ENCODE data around the gene STXBP1. TPM values are rescaled to one million over a fixed set of nuclear protein-coding genes. Genes with fewer than 3 reads are reported as not detected.
"Not testable (repeated sequence)": the region's sequence is repeated elsewhere in the genome, so short reads cannot be mapped to it uniquely, and the experiment has no call there.

STXBP1 gene
- total and polyA plus RNA-seq, 2 experiments from 2014 or later, result 48.6 to 50.4 TPM

DNA sequence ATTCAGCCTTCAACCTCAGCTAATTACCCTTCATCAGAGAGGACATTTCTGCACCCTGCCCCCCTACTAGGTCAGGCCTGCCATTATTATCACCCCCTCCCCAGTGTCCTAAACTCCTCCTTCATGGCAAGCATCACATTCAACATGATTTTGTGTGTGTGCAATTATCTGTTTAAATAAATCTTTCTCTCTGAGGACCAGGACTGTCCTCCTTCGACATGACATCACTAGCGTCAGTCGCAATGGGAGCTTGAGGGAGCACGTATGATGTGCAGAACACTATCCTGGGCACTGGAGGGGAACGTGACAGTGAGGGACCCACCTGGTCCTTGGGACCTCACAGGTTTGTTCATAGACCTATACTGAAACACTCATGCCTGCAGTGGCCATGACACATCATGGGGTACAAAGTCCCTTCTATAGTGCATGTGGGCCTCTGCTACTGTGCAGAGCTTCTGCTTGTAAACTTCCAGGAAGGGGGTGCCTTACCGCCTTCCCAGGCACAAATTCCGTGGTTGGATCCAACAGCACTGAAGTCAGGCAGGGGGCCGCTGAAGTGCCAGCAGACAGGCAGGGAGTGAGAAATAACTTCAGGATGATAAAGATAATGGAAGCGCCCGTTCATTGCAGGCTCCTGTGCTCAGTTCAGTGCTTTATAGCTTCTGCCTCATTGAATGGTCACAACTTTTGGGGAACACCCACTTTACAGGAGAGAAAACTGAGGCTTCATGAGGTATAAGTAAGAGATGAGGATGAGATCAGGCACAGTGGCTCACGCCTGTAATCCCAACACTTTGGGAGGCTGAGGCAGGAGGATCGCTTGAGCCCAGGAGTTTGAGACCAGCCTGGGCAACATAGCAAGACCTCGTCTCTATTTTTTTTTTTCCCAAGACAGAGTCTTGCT is 36.0 kb upstream of the STXBP1 start (continued):
- TF ChIP-seq CREB1 (CRISPR knock-in tag; IDR thresholded peaks at IDR 0.05; ENCODE audit: low read depth) (no peak), STAT1 (IDR thresholded peaks at IDR 0.05; ENCODE audit: unreplicated experiment) (no peak), EZH2 (IDR thresholded peaks at IDR 0.05; ENCODE audit: low read depth, unreplicated experiment) (no peak)

DNA sequence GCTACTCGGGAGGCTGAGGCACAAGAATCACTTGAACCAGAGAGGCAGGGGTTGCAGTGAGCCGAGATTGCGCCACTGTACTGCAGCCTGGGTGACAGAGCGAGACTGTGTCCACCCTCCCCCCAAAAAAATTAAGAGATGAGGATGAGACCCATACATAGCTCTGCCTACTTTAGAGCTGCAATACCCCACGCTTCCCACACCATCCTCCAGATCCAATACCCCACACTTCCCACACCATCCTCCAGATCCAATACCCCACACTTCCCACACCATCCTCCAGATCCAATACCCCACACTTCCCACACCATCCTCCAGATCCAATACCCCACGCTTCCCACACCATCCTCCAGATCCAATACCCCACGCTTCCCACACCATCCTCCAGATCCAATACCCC is 34.9 kb upstream of the STXBP1 start:
- not testable (repeated sequence) for H3K79me2 ChIP-seq (replicated peaks; ENCODE audit: insufficient read depth); H2AFZ ChIP-seq; H3F3A ChIP-seq (replicated peaks; ENCODE audit: low read depth); H3K4me3 Mint-ChIP-seq; H3K27me3 Mint-ChIP-seq (ENCODE audit: insufficient read depth, low read depth, poor library complexity); H3K36me3 ChIP-seq (ENCODE audit: insufficient read depth); H3K9me3 Mint-ChIP-seq; H3K9me2 ChIP-seq (ENCODE audit: insufficient read depth); H3K27ac Mint-ChIP-seq; H3K27me3 ChIP-seq (ENCODE audit: insufficient read depth); ATAC-seq; H4K20me1 ChIP-seq (replicated peaks; ENCODE audit: insufficient read depth); H3K36me3 Mint-ChIP-seq (ENCODE audit: low read depth); H3K27ac ChIP-seq (ENCODE audit: low read depth); DNase-seq (ENCODE audit: low spot score); H3K4me2 ChIP-seq; H3K4me3 ChIP-seq
- H3K4me1 Mint-ChIP-seq, result peaks cover 19% of the 10 kb centered on the region
- H3K4me1 ChIP-seq (ENCODE audit: insufficient read depth), result peaks cover 12% of the 10 kb centered on the region

GRCh38 chr9:127578627-127578951 is 33.5 kb upstream of the STXBP1 start:
- H3K4me1 Mint-ChIP-seq, result peaks cover 19% of the 10 kb centered on the region
- peaks cover 2% of the 10 kb centered on the region for H3K27me3 Mint-ChIP-seq (ENCODE audit: insufficient read depth, low read depth, poor library complexity)
- H3K4me3 ChIP-seq, result no peak overlapping the region
- H3K9me3 Mint-ChIP-seq, result no peaks in the 10 kb centered on the region
- no peaks in the 10 kb centered on the region for H3K36me3 Mint-ChIP-seq (ENCODE audit: low read depth)
- H3K79me2 ChIP-seq (replicated peaks; ENCODE audit: insufficient read depth), result no peaks in the 10 kb centered on the region
- H3K27ac ChIP-seq (ENCODE audit: low read depth), result peak overlapping the region; percentile 69; the same call in 1 of the 2 replicates
- H3K27me3 ChIP-seq (ENCODE audit: insufficient read depth), result no peaks in the 10 kb centered on the region
- no peak overlapping the region for H3K27ac Mint-ChIP-seq
- H2AFZ ChIP-seq, result peak overlapping the region; percentile 93
- H3K9me2 ChIP-seq (ENCODE audit: insufficient read depth), result no peaks in the 10 kb centered on the region
- H3K4me3 Mint-ChIP-seq, result no peak overlapping the region
- no peaks in the 10 kb centered on the region for H4K20me1 ChIP-seq (replicated peaks; ENCODE audit: insufficient read depth)
- no peaks in the 10 kb centered on the region for H3F3A ChIP-seq (replicated peaks; ENCODE audit: low read depth)
- DNase-seq (ENCODE audit: low spot score), result no peak
- peak overlapping the region; percentile 48; the same call in 1 of the 2 replicates for H3K4me2 ChIP-seq
- H3K4me1 ChIP-seq (ENCODE audit: insufficient read depth), result peaks cover 12% of the 10 kb centered on the region
- H3K36me3 ChIP-seq (ENCODE audit: insufficient read depth), result no peaks in the 10 kb centered on the region
- ATAC-seq, result no peak
- no peak for TF ChIP-seq ZNF462 (CRISPR knock-in tag; IDR thresholded peaks at IDR 0.05)
- TF ChIP-seq, protein P1, sequence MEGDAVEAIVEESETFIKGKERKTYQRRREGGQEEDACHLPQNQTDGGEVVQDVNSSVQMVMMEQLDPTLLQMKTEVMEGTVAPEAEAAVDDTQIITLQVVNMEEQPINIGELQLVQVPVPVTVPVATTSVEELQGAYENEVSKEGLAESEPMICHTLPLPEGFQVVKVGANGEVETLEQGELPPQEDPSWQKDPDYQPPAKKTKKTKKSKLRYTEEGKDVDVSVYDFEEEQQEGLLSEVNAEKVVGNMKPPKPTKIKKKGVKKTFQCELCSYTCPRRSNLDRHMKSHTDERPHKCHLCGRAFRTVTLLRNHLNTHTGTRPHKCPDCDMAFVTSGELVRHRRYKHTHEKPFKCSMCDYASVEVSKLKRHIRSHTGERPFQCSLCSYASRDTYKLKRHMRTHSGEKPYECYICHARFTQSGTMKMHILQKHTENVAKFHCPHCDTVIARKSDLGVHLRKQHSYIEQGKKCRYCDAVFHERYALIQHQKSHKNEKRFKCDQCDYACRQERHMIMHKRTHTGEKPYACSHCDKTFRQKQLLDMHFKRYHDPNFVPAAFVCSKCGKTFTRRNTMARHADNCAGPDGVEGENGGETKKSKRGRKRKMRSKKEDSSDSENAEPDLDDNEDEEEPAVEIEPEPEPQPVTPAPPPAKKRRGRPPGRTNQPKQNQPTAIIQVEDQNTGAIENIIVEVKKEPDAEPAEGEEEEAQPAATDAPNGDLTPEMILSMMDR (conservative IDR thresholded peaks at IDR 0.05; ENCODE audit: low read depth in 2 of 2), result no peak
- TF ChIP-seq JUNB (IDR thresholded peaks at IDR 0.05; ENCODE audit: unreplicated experiment), result no peak
- no peak for TF ChIP-seq CREB1 (CRISPR knock-in tag; IDR thresholded peaks at IDR 0.05; ENCODE audit: low read depth)
- TF ChIP-seq EZH2phosphoT487 (IDR thresholded peaks at IDR 0.05; ENCODE audit: unreplicated experiment), result no peak
- no peak for TF ChIP-seq ZNF331 (CRISPR knock-in tag; IDR thresholded peaks at IDR 0.05; ENCODE audit: low read depth)
- TF ChIP-seq POLR2AphosphoS5 (IDR thresholded peaks at IDR 0.05; ENCODE audit: low read depth), result no peak
- TF ChIP-seq ETS1 (IDR thresholded peaks at IDR 0.05), result no peak

Data from GM23338 (cell line).